Transverse colon (tissue), 4 donors: Measurements from ENCODE around the gene FGFBP1. TPM values are rescaled to one million over a fixed set of nuclear protein-coding genes. Genes with fewer than 3 reads are reported as not detected.

Experiments used
- DNase-seq: peaks from one replicate; pipeline ENCODE4 v3.0.0-alpha.2; 2019
- H3K27ac ChIP-seq, 4 donors: fragments of 200-600 bp; sonication (generic); 2 replicates each; pipeline ENCODE4 v1.5.1; 2016 to 2018; ENCODE audit warnings: inconsistent platforms in 4 of 4
- H3K27me3 ChIP-seq: fragments of 200-600 bp; sonication (generic); 2 replicates; pipeline ENCODE4 v1.5.1; 2017; ENCODE audit warnings: inconsistent platforms
- H3K36me3 ChIP-seq, 4 donors: fragments of 200-600 bp; sonication (generic); 2 replicates each; pipeline ENCODE4 v1.5.1; 2017 to 2019; ENCODE audit warnings: inconsistent platforms in 4 of 4
- H3K4me1 ChIP-seq, 4 donors: fragments of 200-600 bp; sonication (generic); 2 replicates each; pipeline ENCODE4 v1.5.1; 2017 to 2020; ENCODE audit warnings: inconsistent platforms in 4 of 4
- H3K4me3 ChIP-seq, 4 donors: fragments of 200-600 bp; sonication (generic); 1 replicate in 1 of 4; 2 replicates in 3 of 4; pipeline versions ENCODE4 v1.5.1 to v1.6.1; 2017 to 2019; ENCODE audit warnings: inconsistent platforms in 4 of 4
- H3K9me3 ChIP-seq, 2 donors: fragments of 200-600 bp; sonication (generic); 2 replicates each; pipeline ENCODE4 v1.5.1; 2017 to 2019; ENCODE audit warnings: inconsistent platforms in 2 of 2
- EP300 ChIP-seq: sonication (generic); formaldehyde crosslinking; IDR thresholded peaks from one replicate; pipeline ENCODE4 v1.6.1; 2017; ENCODE audit warnings: antibody characterized with exemption, low read depth
- POLR2A ChIP-seq: fragments of 450-650 bp; IDR thresholded peaks from one replicate; pipeline ENCODE4 v1.6.1; 2016; ENCODE audit warnings: antibody characterized with exemption, mild to moderate bottlenecking, moderate library complexity
- POLR2AphosphoS5 ChIP-seq, 3 donors: sonication (generic); formaldehyde crosslinking; IDR thresholded peaks; one replicate each; pipeline ENCODE4 v1.6.1; 2016; ENCODE audit warnings: antibody characterized with exemption in 3 of 3
- WGBS, 2 donors: methylation state at CpG; one replicate each; pipeline ENCODE4 v1.1.5; 2018; ENCODE audit warnings: low coverage in 1 of 2; 5-methylcytosine and 5-hydroxymethylcytosine counted together
- in situ Hi-C, 4 donors: fragments of 200-750 bp; cut with MboI; loops; one replicate each; pipeline versions ENCODE4 v1.15.0 to v1.15.1; 2017; ENCODE audit warnings: low sequenced_read_pairs in 3 of 4, low pct_ligation_motif_present in 1 of 4, low pct_unique_long_range_greater_than_20kb in 1 of 4
- intact Hi-C: fragments of 100-400 bp; cut with DNase I; formaldehyde crosslinking; loops from one replicate; pipeline ENCODE4 v1.15.1; 2023; ENCODE audit warnings: low total_unique reads
- total RNA-seq, 4 donors: library from RNA; depleted of rRNA; stranded (reverse); fragments of >200 nt; gene quantifications; one replicate each; pipeline ENCODE4 v1.1.0, GENCODE V29; 2016
- TF ChIP-seq, protein P1 (sequence below), 5 experiments: fragments of 200-600 bp in 3 of 5; fragments of 450-650 bp in 2 of 5; sonication (generic) in 3 of 5; IDR thresholded peaks; 1 replicate in 2 of 5; 2 replicates in 3 of 5; pipeline ENCODE4 v1.5.1; 2016 to 2017; ENCODE audit warnings: antibody characterized with exemption in 5 of 5, inconsistent platforms in 3 of 5, mild to moderate bottlenecking in 2 of 5, moderate library complexity in 1 of 5

Gene FGFBP1
- total RNA-seq, 4 donors from 2014 or later: 7.0 to 12.6 (median 10.1) TPM

DNA sequence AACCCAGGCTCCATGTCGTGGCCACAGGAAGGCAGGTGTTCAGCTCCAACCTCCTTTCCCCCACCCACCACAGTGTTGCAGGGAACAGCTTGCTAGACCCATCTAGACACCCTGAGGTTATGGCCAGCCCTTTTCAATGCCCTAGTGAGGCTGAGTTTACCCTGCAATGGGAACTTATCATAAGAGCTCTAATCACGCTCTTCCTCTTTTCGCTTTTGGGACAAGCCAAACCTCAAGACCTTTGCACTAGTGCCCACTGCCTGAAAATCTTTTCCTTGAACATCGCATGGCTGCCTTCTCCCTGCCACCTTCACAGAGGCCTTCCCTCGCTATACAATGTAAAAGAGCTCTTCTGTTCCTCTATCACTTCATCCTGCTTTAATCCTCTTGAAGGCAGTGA lies 26.8 kb upstream of the FGFBP1 start:
- Histone ChIP-seq H3K9me3 (no peaks in the 10 kb centered on the region), H3K27me3 (no peaks in the 10 kb centered on the region), H3K4me1 (peaks cover 0 to 15% (median 7%) of the 10 kb centered on the region in 4 donors), H3K36me3 (no peaks in the 10 kb centered on the region), H3K27ac (no peak overlapping the region), H3K4me3 (no peak overlapping the region)
- no peak for DNase-seq
- WGBS, 2 donors: 79 to 83% methylated on average over 5 of the region's 5 CpGs
- in situ Hi-C loops (loop anchor here in 1 of 4 donors (10.0 to 25.0 kb wide), 2 partner anchors 231 to 478 kb away; no protein-coding TSS in a partner anchor), intact Hi-C loops (no loop called here)
- TF ChIP-seq POLR2AphosphoS5 (IDR thresholded peaks at IDR 0.05): no peak
- TF ChIP-seq, protein P1, sequence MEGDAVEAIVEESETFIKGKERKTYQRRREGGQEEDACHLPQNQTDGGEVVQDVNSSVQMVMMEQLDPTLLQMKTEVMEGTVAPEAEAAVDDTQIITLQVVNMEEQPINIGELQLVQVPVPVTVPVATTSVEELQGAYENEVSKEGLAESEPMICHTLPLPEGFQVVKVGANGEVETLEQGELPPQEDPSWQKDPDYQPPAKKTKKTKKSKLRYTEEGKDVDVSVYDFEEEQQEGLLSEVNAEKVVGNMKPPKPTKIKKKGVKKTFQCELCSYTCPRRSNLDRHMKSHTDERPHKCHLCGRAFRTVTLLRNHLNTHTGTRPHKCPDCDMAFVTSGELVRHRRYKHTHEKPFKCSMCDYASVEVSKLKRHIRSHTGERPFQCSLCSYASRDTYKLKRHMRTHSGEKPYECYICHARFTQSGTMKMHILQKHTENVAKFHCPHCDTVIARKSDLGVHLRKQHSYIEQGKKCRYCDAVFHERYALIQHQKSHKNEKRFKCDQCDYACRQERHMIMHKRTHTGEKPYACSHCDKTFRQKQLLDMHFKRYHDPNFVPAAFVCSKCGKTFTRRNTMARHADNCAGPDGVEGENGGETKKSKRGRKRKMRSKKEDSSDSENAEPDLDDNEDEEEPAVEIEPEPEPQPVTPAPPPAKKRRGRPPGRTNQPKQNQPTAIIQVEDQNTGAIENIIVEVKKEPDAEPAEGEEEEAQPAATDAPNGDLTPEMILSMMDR (IDR thresholded peaks at IDR 0.05): no peak
- no peak for TF ChIP-seq POLR2A
- TF ChIP-seq EP300: no peak

DNA sequence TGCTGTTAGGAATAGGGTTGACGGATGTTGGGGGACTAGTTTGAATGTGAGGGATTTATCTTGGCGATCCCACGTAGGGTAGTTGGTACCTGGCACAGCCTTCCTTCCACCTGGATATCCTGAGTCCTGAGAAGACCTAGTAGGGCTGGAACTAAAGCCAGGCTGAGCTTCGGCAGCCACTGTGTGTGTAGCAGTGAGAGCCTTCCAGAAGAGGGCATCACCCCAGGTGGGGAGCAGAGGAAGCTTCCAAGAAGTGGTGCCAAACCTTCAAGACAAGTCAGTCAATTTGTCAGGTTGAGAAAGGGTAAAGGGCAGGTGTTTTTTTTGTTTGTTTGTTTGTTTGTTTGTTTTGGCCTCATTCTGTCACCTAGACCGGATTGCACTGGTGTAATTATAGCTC lies 25.6 kb upstream of the FGFBP1 start:
- no peak overlapping the region for H3K4me3 ChIP-seq
- no peaks in the 10 kb centered on the region for H3K27me3 ChIP-seq
- intact Hi-C loops: no loop called here
- H3K27ac ChIP-seq: no peak overlapping the region
- H3K36me3 ChIP-seq: no peaks in the 10 kb centered on the region
- in situ Hi-C loops: loop anchor here in 1 of 4 donors (10.0 to 25.0 kb wide), 2 partner anchors 229 to 477 kb away; no protein-coding TSS in a partner anchor
- DNase-seq: no peak
- H3K4me1 ChIP-seq: peaks cover 0 to 15% (median 7%) of the 10 kb centered on the region in 4 donors
- H3K9me3 ChIP-seq: no peaks in the 10 kb centered on the region
- WGBS, 2 donors: 67 to 80% methylated on average over 1 to 5 of the region's 5 CpGs
- TF ChIP-seq, protein P1 (IDR thresholded peaks at IDR 0.05): peak in 1 of 5 experiments; percentile 9
- no peak for TF ChIP-seq EP300
- TF ChIP-seq POLR2AphosphoS5 (IDR thresholded peaks at IDR 0.05): no peak
- no peak for TF ChIP-seq POLR2A

DNA sequence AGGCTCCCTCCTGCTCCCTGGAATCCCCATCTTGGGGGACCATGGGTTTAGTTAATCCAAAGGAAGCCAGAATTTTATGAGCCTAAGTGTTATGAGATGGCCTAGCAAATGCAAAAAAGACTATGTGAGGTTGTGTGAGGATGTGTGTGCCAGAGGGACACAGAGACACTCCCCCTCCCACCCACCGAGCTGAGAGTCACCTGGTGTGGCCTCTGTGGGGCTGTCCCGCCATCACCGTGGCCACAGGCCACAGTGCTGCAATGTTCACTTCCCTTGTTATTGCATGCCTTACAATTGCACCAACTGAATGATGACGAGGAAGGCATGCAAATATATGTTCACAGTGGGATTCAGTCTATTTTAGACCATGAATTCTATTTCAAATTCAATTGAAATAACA lies 25.0 kb upstream of the FGFBP1 start:
- H3K9me3 ChIP-seq: no peaks in the 10 kb centered on the region
- no peak overlapping the region for H3K27ac ChIP-seq
- WGBS, 2 donors: 27 to 67% methylated on average over 1 to 4 of the region's 4 CpGs
- H3K27me3 ChIP-seq: no peaks in the 10 kb centered on the region
- intact Hi-C loops (no loop called here), in situ Hi-C loops (loop anchor here in 1 of 4 donors (10.0 to 25.0 kb wide), 2 partner anchors 229 to 476 kb away; no protein-coding TSS in a partner anchor)
- TF ChIP-seq POLR2AphosphoS5 (IDR thresholded peaks at IDR 0.05) (no peak), POLR2A (no peak), EP300 (no peak)
- TF ChIP-seq, protein P1 (IDR thresholded peaks at IDR 0.05): no peak
- peaks cover 0 to 15% (median 7%) of the 10 kb centered on the region in 4 donors for H3K4me1 ChIP-seq
- H3K36me3 ChIP-seq: no peaks in the 10 kb centered on the region
- H3K4me3 ChIP-seq: no peak overlapping the region
- DNase-seq: no peak

DNA sequence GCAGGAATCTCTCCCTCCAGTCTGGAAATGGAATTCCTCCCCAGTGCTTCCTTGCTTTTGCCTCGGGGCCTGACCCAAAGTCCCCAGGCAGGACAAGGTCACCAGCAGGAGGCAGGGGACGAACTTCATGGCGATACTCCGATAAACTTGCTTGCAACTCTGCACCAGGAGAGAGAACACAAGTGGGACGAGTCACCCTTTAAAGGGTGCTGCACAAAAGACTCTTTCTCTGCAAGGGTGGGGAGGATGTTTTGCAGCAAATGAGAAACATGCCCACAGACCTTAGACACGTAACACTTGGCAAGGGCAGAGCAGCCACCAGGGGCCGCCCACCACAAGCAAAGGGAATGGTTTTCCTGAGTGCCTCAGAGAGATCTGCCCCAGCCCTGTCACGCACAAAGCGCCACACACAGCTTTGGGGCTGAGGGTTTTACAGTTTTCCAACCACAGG lies 24.5 kb upstream of the FGFBP1 start, which contains the start of gene FGFBP2:
Gene FGFBP2 (minus strand): TSS at position 175 of the 451 bp plus-strand sequence. CDS start 46 bp downstream, at position 129.
- intact Hi-C loops: no loop called here

More for the DNA sequence above, 24.5 kb upstream of the FGFBP1 start, which contains the start of gene FGFBP2:
- no peaks in the 10 kb centered on the region for H3K9me3 ChIP-seq
- WGBS, 2 donors: 30% methylated on average over 9 of the region's 9 CpGs; no CpG with 5 or more reads in 1 of the 2 donors
- TF ChIP-seq, protein P1 (IDR thresholded peaks at IDR 0.05): peak; percentile 36 to 57 (median 43)
- TF ChIP-seq POLR2A (no peak), EP300 (no peak)
- H3K36me3 ChIP-seq: no peaks in the 10 kb centered on the region
- peaks cover 0 to 15% (median 7%) of the 10 kb centered on the region in 4 donors for H3K4me1 ChIP-seq
- H3K27ac ChIP-seq: no peak within 1 kb of the TSS
- no peak within 1 kb of the TSS for H3K4me3 ChIP-seq
- in situ Hi-C loops: loop anchor here in 1 of 4 donors (10.0 to 25.0 kb wide), 2 partner anchors 228 to 476 kb away; no protein-coding TSS in a partner anchor
- H3K27me3 ChIP-seq: no peaks in the 10 kb centered on the region
- peak; percentile 59 for DNase-seq
